HL-60 (cell line): ENCODE results near the gene DPCD.

Source experiments
- CTCF ChIP-seq: IDR thresholded peaks from one replicate; pipeline ENCODE4 v1.5.1; 2011; ENCODE audit warnings: low read length, control low read depth, inconsistent platforms; ENCODE audit not compliant: insufficient read depth
- GABPA ChIP-seq: IDR thresholded peaks from 2 replicates; pipeline ENCODE4 v1.6.1; 2012; ENCODE audit warnings: low read depth
- POLR2AphosphoS5 ChIP-seq: IDR thresholded peaks from 2 replicates; pipeline ENCODE4 v1.6.1; 2012; ENCODE audit warnings: low read depth
- REST ChIP-seq: IDR thresholded peaks from 2 replicates; pipeline ENCODE4 v1.6.1; 2012; ENCODE audit warnings: low read depth; ENCODE audit not compliant: insufficient replicate concordance
- SPI1 ChIP-seq: IDR thresholded peaks from 2 replicates; pipeline ENCODE4 v1.6.1; 2012; ENCODE audit warnings: low read depth, mild to moderate bottlenecking, borderline replicate concordance

GRCh38 chr10:101624526-101625102 lies 36.5 kb downstream of the DPCD start:
- no peak for TF ChIP-seq CTCF
- no peak for TF ChIP-seq POLR2AphosphoS5
- no peak for TF ChIP-seq GABPA
- TF ChIP-seq REST, result no peak
- no peak for TF ChIP-seq SPI1
